ENCODE data around the gene MDFIC2.
"Not testable (repeated sequence)": the region's sequence is repeated elsewhere in the genome, so short reads cannot be mapped to it uniquely, and the experiment has no call there.

The MDFIC2 gene

GRCh38 chr3:70290431-70291096, 21.9 kb downstream of the MDFIC2 start:
- not testable (repeated sequence) for H3K9me3 Mint-ChIP-seq; H3K27ac Mint-ChIP-seq; ATAC-seq (replicated peaks); H3K36me3 Mint-ChIP-seq; H3K4me1 Mint-ChIP-seq; H3K27me3 Mint-ChIP-seq; DNase-seq; H3K4me3 Mint-ChIP-seq

GRCh38 chr3:70281663-70282062, 30.8 kb downstream of the MDFIC2 start:
- H3K9me3 Mint-ChIP-seq, result peaks cover 0 to 4% of the 10 kb centered on the region in 2 donors
- no peaks in the 10 kb centered on the region for H3K36me3 Mint-ChIP-seq
- H3K4me1 Mint-ChIP-seq, result no peaks in the 10 kb centered on the region
- no peak overlapping the region for H3K4me3 Mint-ChIP-seq
- ATAC-seq (replicated peaks) (no peak), DNase-seq (no peak)
- H3K27ac Mint-ChIP-seq, result no peak overlapping the region
- H3K27me3 Mint-ChIP-seq, result peaks cover 4 to 11% of the 10 kb centered on the region in 2 donors

GRCh38 chr3:70277304-70277703, 35.1 kb downstream of the MDFIC2 start:
- H3K9me3 Mint-ChIP-seq, result no peaks in the 10 kb centered on the region
- H3K36me3 Mint-ChIP-seq, result no peaks in the 10 kb centered on the region

GRCh38 chr3:70276901-70277300, 35.5 kb downstream of the MDFIC2 start:
- Mint-ChIP-seq H3K4me3 (no peak overlapping the region), H3K27me3 (peaks cover 4 to 11% of the 10 kb centered on the region in 2 donors), H3K9me3 (no peaks in the 10 kb centered on the region), H3K36me3 (no peaks in the 10 kb centered on the region), H3K27ac (no peak overlapping the region), H3K4me1 (no peaks in the 10 kb centered on the region)
- DNase-seq (no peak), ATAC-seq (replicated peaks) (no peak)

More at GRCh38 chr3:70277304-70277703, 35.1 kb downstream of the MDFIC2 start:
- ATAC-seq (replicated peaks) (no peak), DNase-seq (no peak)
- peaks cover 4 to 11% of the 10 kb centered on the region in 2 donors for H3K27me3 Mint-ChIP-seq
- no peak overlapping the region for H3K27ac Mint-ChIP-seq
- no peaks in the 10 kb centered on the region for H3K4me1 Mint-ChIP-seq
- no peak overlapping the region for H3K4me3 Mint-ChIP-seq

GRCh38 chr3:70273492-70273891, 38.9 kb downstream of the MDFIC2 start:
- Mint-ChIP-seq H3K27me3 (peaks cover 0 to 4% of the 10 kb centered on the region in 2 donors), H3K4me3 (no peak overlapping the region)
- no peak for ATAC-seq (replicated peaks)

GRCh38 chr3:70272798-70273197, 39.6 kb downstream of the MDFIC2 start:
- Mint-ChIP-seq H3K27me3 (peaks cover 0 to 7% of the 10 kb centered on the region in 2 donors), H3K4me3 (no peak overlapping the region), H3K4me1 (no peaks in the 10 kb centered on the region), H3K36me3 (no peaks in the 10 kb centered on the region), H3K27ac (no peak overlapping the region), H3K9me3 (peaks cover 3 to 4% of the 10 kb centered on the region in 2 donors)
- DNase-seq (no peak), ATAC-seq (replicated peaks) (no peak)

More at GRCh38 chr3:70273492-70273891, 38.9 kb downstream of the MDFIC2 start:
- DNase-seq, result no peak
- no peaks in the 10 kb centered on the region for H3K4me1 Mint-ChIP-seq
- peaks cover 0 to 4% of the 10 kb centered on the region in 2 donors for H3K9me3 Mint-ChIP-seq
- no peaks in the 10 kb centered on the region for H3K36me3 Mint-ChIP-seq
- no peak overlapping the region for H3K27ac Mint-ChIP-seq

- Mint-ChIP-seq H3K27ac (no peak overlapping the region), H3K9me3 (peaks cover 0 to 3% of the 10 kb centered on the region in 2 donors), H3K36me3 (no peaks in the 10 kb centered on the region), H3K4me1 (no peaks in the 10 kb centered on the region), H3K4me3 (no peak overlapping the region), H3K27me3 (peaks cover 0 to 3% of the 10 kb centered on the region in 2 donors)
- DNase-seq, result no peak
- no peak for ATAC-seq (replicated peaks)
Observed at GRCh38 chr3:70264122-70264780, 48.2 kb downstream of the MDFIC2 start.

GRCh38 chr3:70261283-70261682, 51.2 kb downstream of the MDFIC2 start:
- peaks cover 0 to 2% of the 10 kb centered on the region in 2 donors for H3K9me3 Mint-ChIP-seq
- ATAC-seq (replicated peaks) (no peak), DNase-seq (no peak)
- no peaks in the 10 kb centered on the region for H3K36me3 Mint-ChIP-seq
- no peak overlapping the region for H3K4me3 Mint-ChIP-seq
- no peak overlapping the region for H3K27ac Mint-ChIP-seq
- H3K27me3 Mint-ChIP-seq, result peaks cover 0 to 15% of the 10 kb centered on the region in 2 donors
- no peaks in the 10 kb centered on the region for H3K4me1 Mint-ChIP-seq

- Mint-ChIP-seq H3K4me3 (no peak overlapping the region), H3K27ac (no peak overlapping the region), H3K4me1 (no peaks in the 10 kb centered on the region), H3K9me3 (peaks cover 0 to 2% of the 10 kb centered on the region in 2 donors), H3K27me3 (peaks cover 0 to 21% of the 10 kb centered on the region in 2 donors), H3K36me3 (no peaks in the 10 kb centered on the region)
- no peak for DNase-seq
- ATAC-seq (replicated peaks), result no peak
Observed at GRCh38 chr3:70256566-70256965, 55.9 kb downstream of the MDFIC2 start.

- Mint-ChIP-seq H3K27me3 (peaks cover 0 to 6% of the 10 kb centered on the region in 2 donors), H3K9me3 (peaks cover 2 to 13% of the 10 kb centered on the region in 2 donors)
Observed at GRCh38 chr3:70250492-70250891, 61.9 kb downstream of the MDFIC2 start.

GRCh38 chr3:70249509-70250160, 62.8 kb downstream of the MDFIC2 start:
- no peaks in the 10 kb centered on the region for H3K36me3 Mint-ChIP-seq
- H3K27me3 Mint-ChIP-seq, result peaks cover 0 to 6% of the 10 kb centered on the region in 2 donors
- peaks cover 2 to 13% of the 10 kb centered on the region in 2 donors for H3K9me3 Mint-ChIP-seq
- no peak overlapping the region for H3K4me3 Mint-ChIP-seq
- H3K27ac Mint-ChIP-seq, result no peak overlapping the region
- ATAC-seq (replicated peaks), result no peak
- no peaks in the 10 kb centered on the region for H3K4me1 Mint-ChIP-seq
- no peak for DNase-seq

More at GRCh38 chr3:70250492-70250891, 61.9 kb downstream of the MDFIC2 start:
- no peaks in the 10 kb centered on the region for H3K4me1 Mint-ChIP-seq
- no peak for ATAC-seq (replicated peaks)
- no peak overlapping the region for H3K4me3 Mint-ChIP-seq
- no peak overlapping the region for H3K27ac Mint-ChIP-seq
- no peaks in the 10 kb centered on the region for H3K36me3 Mint-ChIP-seq
- no peak for DNase-seq

GRCh38 chr3:70248856-70249255, 63.6 kb downstream of the MDFIC2 start:
- H3K4me3 Mint-ChIP-seq, result no peak overlapping the region
- peaks cover 0 to 6% of the 10 kb centered on the region in 2 donors for H3K27me3 Mint-ChIP-seq
- H3K27ac Mint-ChIP-seq, result no peak overlapping the region
- H3K36me3 Mint-ChIP-seq, result no peaks in the 10 kb centered on the region
- ATAC-seq (replicated peaks), result no peak
- no peak for DNase-seq
- H3K9me3 Mint-ChIP-seq, result peaks cover 2 to 13% of the 10 kb centered on the region in 2 donors
- H3K4me1 Mint-ChIP-seq, result no peaks in the 10 kb centered on the region

GRCh38 chr3:70247955-70248354, 64.5 kb downstream of the MDFIC2 start:
- Mint-ChIP-seq H3K4me1 (no peaks in the 10 kb centered on the region), H3K4me3 (no peak overlapping the region), H3K27ac (no peak overlapping the region), H3K36me3 (no peaks in the 10 kb centered on the region), H3K9me3 (peaks cover 2 to 13% of the 10 kb centered on the region in 2 donors), H3K27me3 (peaks cover 0 to 2% of the 10 kb centered on the region in 2 donors)
- ATAC-seq (replicated peaks) (no peak), DNase-seq (no peak)

GRCh38 chr3:70245746-70246525, 66.5 kb downstream of the MDFIC2 start:
- no peak for ATAC-seq (replicated peaks)
- peaks cover 0 to 4% of the 10 kb centered on the region in 2 donors for H3K27me3 Mint-ChIP-seq
- H3K4me3 Mint-ChIP-seq, result no peak overlapping the region
- H3K36me3 Mint-ChIP-seq, result no peaks in the 10 kb centered on the region
- H3K27ac Mint-ChIP-seq, result no peak overlapping the region
- DNase-seq, result no peak
- peaks cover 2 to 13% of the 10 kb centered on the region in 2 donors for H3K9me3 Mint-ChIP-seq
- no peaks in the 10 kb centered on the region for H3K4me1 Mint-ChIP-seq
